ENCODE results near the gene ZNF385A. TPM values are rescaled to one million over a fixed set of nuclear protein-coding genes. Genes with fewer than 3 reads are reported as not detected.

ZNF385A gene
- polyA plus RNA-seq, 1 experiment, result 0.96 TPM

DNA sequence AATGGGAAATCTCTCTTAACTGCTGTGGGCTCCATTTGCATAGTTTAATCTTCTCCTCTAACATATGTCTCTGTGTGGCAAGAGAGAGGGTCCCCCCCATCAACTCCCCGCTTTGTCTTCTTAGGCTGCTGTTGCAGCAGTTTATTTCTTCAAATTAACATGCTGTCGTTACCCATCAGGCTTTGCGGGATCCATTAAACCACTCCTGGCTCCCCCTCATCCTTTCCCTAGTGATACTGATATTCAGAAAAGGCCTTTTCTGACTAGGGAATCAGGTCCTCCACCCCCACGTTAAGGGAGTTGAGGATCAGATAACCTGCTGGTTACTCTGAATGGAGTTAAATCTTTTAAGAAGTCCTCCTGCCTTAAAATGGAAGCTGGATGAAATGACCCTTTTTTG is 35.5 kb downstream of the ZNF385A start:
- TF ChIP-seq CTCF (IDR thresholded peaks at IDR 0.05; ENCODE audit: insufficient read depth, low read depth, low read length), result no peak
- CTCF ChIA-PET, result no interaction called here
- POLR2A ChIA-PET, result no interaction called here
- no peak overlapping the region for H3K4me3 ChIP-seq (ENCODE audit: low read depth, low read length)
- H3K36me3 ChIP-seq (ENCODE audit: control insufficient read depth, insufficient read depth, low read length), result peaks cover 20% of the 10 kb centered on the region
- no peak for DNase-seq (ENCODE audit: low read depth)
- no peaks in the 10 kb centered on the region for H3K27me3 ChIP-seq (ENCODE audit: control insufficient read depth, insufficient read depth, low read length)

DNA sequence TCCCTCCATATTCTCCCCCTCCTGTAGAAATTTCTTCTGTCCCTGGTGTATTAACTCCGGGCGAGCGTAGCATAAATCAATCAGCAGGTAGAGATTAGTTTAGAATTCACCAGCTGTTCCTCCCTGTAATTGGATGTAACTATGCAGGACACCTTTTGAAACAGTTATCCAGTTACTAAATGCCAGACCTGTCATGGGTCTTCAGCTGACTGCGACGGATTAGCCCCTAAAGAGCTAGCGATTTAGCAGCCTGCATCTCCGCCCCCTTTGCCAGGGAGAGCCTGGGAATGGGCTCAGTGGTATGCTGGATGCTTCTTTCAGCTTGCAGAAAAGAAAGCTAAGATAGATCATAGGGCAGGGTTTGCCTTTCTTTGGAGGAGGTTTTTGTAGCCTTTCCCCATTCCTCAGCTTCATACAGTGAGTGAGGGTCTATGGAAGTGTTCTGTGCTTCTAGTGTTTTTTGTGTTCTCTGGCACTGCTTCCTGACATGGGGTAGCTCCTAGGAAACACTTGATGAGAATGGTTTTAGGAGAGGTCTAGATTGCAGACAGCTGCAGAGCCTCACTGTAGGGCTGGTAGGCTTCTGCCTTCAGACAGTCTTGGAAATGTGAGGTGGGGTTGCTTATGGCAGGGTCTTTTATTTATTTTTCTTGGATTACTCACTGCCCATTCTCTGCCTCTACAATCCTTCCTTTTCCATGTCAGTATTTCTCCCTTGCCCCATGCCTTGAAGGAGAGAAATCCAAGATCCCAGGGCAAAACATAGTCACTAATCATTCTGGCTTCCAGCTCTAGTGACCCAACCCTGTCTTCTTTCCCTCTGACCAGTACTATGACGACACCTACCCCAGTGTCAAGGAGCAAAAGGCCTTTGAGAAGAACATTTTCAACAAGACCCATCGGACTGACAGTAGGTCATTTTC is 42.9 kb downstream of the ZNF385A start:
- peaks cover 19% of the 10 kb centered on the region for H3K36me3 ChIP-seq (ENCODE audit: control insufficient read depth, insufficient read depth, low read length)

DNA sequence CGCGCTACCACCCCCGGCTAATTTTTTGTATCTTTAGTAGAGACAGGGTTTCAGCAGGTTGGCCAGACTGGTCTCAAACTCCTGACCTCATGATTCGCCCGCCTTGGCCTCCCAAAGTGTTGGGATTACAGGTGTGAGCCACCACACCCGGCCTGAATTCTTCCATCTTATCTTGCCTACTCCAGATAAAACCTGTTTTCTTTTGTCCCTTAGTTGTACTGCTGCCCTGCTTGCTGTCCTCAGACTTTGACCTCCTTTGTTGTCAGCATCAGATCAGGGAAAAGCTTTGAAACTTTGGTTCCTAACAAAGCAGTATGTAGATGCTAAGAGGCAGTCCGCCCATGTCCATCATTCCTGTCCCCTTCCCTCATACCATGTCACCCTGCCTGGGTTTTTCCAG is 43.7 kb downstream of the ZNF385A start:
- no peak for TF ChIP-seq CTCF (IDR thresholded peaks at IDR 0.05; ENCODE audit: insufficient read depth, low read depth, low read length)
- POLR2A ChIA-PET, result no interaction called here
- Histone ChIP-seq H3K27me3 (ENCODE audit: control insufficient read depth, insufficient read depth, low read length) (no peaks in the 10 kb centered on the region), H3K36me3 (ENCODE audit: control insufficient read depth, insufficient read depth, low read length) (peaks cover 19% of the 10 kb centered on the region), H3K4me3 (ENCODE audit: low read depth, low read length) (no peak overlapping the region)
- CTCF ChIA-PET, result interaction anchor here (0.9 to 1.5 kb wide), 7 partner anchors 8 to 126 kb away, joined by 3 to 4 read pairs (median 3); partner anchors contain the start of gene COPZ1
- DNase-seq (ENCODE audit: low read depth), result no peak

More for the DNA sequence above, 42.9 kb downstream of the ZNF385A start:
- no peak for DNase-seq (ENCODE audit: low read depth)
- H3K4me3 ChIP-seq (ENCODE audit: low read depth, low read length), result no peak overlapping the region
- ChIA-PET POLR2A (interaction anchor here (1.1 kb wide), 1 partner anchor 61 kb away, joined by 3 read pairs; the partner anchor contains the start of gene HNRNPA1), CTCF (interaction anchor here (0.8 to 1.5 kb wide), 10 partner anchors 8 to 127 kb away, joined by 3 to 8 read pairs (median 3); partner anchors contain the start of gene COPZ1)
- no peaks in the 10 kb centered on the region for H3K27me3 ChIP-seq (ENCODE audit: control insufficient read depth, insufficient read depth, low read length)
- no peak for TF ChIP-seq CTCF (IDR thresholded peaks at IDR 0.05; ENCODE audit: insufficient read depth, low read depth, low read length)

DNA sequence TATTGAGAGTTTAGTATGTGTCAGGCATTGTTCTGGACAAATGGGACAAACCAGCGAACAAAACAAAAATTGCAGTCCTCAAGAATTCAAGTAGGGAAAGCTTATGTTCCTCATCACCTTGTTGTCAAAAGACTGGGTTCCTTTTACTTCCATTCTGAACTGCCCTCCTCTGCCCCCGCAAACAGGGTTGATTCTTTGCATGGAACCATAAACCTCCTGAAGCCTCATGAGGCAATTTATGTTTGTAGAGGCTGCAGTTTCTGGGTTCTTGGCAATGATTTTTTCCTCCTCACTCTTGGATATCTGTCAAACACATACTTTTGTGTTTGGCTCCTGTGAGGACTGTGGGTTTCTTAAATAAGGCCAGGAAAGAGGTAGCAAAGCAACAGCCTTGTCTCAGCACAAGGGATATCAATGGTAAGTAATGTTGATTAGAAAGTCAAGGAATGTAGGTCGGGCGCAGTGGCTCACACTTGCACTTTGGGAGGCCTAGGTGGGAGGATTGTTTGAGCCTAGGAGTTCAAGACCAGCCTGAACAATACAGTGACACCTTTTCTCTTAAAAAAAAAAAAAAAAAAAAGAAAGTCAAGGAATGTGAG is 45.7 kb downstream of the ZNF385A start:
- ChIA-PET POLR2A (no interaction called here), CTCF (interaction anchor here (1.0 to 12.1 kb wide), 7 partner anchors 13 to 131 kb away, joined by 3 to 114 read pairs (median 8); partner anchors contain the start of gene COPZ1)
- H3K27me3 ChIP-seq (ENCODE audit: control insufficient read depth, insufficient read depth, low read length), result no peaks in the 10 kb centered on the region
- no peak overlapping the region for H3K4me3 ChIP-seq (ENCODE audit: low read depth, low read length)
- no peak for TF ChIP-seq CTCF (IDR thresholded peaks at IDR 0.05; ENCODE audit: insufficient read depth, low read depth, low read length)
- H3K36me3 ChIP-seq (ENCODE audit: control insufficient read depth, insufficient read depth, low read length), result peaks cover 14% of the 10 kb centered on the region
- DNase-seq (ENCODE audit: low read depth), result no peak
